ENCODE data around the gene SEPTIN5. TPM values are rescaled to one million over a fixed set of nuclear protein-coding genes. Genes with fewer than 3 reads are reported as not detected.

The SEPTIN5 gene
- 100 to 1,000 TPM; 102 to 193 (median 125) TPM for total RNA-seq

DNA sequence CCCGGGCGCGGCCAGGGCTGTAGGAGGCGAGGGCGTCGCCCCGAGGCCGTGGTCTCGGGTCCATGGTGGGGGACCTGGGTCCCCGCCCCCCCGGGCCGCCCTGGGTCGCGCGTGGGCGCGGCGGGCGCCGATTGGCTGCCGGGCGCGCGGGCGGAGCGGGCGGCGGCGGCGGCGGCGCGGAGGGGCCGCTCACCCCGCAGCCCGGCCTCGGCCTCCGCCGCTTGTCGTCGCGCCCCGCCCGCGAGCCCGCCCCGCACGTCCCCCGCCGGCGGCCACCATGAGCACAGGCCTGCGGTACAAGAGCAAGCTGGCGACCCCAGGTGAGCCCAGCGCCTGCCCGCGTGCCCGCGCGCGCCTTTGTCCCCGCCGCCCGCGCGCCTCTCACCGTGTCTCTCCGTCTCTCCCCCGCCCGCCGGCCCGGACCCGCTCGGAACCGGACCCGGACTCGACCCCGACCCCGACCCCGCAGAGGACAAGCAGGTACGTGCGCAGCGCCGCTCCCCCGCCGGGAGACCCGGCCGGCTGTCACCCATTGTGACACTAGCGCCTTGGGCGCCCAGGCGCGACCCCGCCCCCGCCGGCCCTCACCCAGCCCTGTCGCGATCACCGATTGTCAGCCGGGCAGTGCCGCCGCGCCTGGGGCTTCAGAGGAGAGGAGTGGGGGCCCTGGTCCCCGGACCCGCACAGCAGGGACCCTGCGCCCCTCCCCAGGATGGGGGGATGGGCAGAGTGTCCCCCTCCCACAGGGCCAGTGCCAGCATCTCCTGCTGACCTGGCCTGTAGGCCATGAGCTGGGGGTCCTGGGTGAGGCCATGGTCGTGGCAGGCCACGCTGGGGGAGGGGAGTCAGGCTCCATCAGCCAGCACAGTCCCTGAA is at the start of gene SEPTIN5:
Gene SEPTIN5 (plus strand): TSS at position 192 of the 876 bp plus-strand sequence. CDS start 86 bp downstream, at position 278.
- DNase-seq (ENCODE audit: low spot score in 2 of 2) = peak in 1 of 2 donors; percentile 86
- peak within 1 kb of the TSS; percentile 53 for H3K4me3 ChIP-seq (ENCODE audit: low read depth, poor library complexity, severe bottlenecking)
- WGBS, 2 donors = 0 to 13% methylated on average over 8 to 29 of the region's 106 CpGs
- intact Hi-C loops (cut with DNase I; ENCODE audit: low total_unique reads) = loop anchor here (5.0 kb wide), 1 partner anchor 37 kb away; no protein-coding TSS in a partner anchor
- TF ChIP-seq, protein P1, sequence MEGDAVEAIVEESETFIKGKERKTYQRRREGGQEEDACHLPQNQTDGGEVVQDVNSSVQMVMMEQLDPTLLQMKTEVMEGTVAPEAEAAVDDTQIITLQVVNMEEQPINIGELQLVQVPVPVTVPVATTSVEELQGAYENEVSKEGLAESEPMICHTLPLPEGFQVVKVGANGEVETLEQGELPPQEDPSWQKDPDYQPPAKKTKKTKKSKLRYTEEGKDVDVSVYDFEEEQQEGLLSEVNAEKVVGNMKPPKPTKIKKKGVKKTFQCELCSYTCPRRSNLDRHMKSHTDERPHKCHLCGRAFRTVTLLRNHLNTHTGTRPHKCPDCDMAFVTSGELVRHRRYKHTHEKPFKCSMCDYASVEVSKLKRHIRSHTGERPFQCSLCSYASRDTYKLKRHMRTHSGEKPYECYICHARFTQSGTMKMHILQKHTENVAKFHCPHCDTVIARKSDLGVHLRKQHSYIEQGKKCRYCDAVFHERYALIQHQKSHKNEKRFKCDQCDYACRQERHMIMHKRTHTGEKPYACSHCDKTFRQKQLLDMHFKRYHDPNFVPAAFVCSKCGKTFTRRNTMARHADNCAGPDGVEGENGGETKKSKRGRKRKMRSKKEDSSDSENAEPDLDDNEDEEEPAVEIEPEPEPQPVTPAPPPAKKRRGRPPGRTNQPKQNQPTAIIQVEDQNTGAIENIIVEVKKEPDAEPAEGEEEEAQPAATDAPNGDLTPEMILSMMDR (IDR thresholded peaks at IDR 0.05) = no peak
- TF ChIP-seq POLR2A (IDR thresholded peaks at IDR 0.05) = no peak

DNA sequence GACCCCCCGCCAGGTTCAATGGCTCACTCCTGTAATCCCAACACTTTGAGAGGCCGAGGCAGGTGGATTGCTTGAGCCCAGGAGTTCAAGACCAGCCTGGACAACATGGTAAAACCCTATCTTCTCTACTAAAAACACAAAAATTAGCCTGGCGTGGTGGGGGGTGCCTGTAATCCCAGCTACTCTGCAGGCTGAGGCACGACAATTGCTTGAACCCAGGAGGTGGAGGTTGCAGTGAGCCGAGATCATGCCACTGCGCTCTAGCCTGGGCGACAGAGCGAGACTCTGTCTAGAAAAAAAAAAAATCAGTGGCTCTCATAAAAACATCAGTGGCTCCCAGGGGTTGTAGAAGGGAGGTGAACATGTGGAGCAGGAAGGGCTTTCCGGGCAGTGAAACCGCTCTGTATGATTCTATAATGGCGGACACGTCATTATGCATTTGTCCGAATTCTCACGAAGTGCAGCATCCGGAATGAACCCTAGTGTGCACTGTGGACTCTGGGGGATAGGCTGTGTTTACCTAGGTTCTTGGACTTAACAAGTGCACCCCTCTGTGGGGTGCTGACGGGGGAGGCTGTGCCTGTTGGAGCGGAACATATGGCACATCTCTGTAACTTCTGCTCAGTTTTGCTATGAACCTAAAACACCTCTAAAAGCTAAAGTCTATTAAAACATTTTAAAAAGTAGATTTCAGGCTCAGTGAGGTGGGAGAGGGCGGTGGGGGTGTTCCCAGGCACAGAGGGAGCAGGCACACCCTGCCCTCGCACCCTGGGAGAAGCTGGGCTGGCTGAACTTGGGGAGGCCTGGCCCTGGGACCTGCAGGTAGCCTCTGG is 49.1 kb upstream of the SEPTIN5 start:
- H3K4me3 ChIP-seq (ENCODE audit: low read depth, poor library complexity, severe bottlenecking) = no peak overlapping the region
- DNase-seq (ENCODE audit: low spot score in 2 of 2) = peak in 1 of 2 donors; percentile 10
- WGBS, 2 donors = 94 to 95% methylated on average over 19 of the region's 19 CpGs
- intact Hi-C loops (cut with DNase I; ENCODE audit: low total_unique reads) = no loop called here
- TF ChIP-seq, protein P1 (IDR thresholded peaks at IDR 0.05) = no peak
- no peak for TF ChIP-seq POLR2A (IDR thresholded peaks at IDR 0.05)

DNA sequence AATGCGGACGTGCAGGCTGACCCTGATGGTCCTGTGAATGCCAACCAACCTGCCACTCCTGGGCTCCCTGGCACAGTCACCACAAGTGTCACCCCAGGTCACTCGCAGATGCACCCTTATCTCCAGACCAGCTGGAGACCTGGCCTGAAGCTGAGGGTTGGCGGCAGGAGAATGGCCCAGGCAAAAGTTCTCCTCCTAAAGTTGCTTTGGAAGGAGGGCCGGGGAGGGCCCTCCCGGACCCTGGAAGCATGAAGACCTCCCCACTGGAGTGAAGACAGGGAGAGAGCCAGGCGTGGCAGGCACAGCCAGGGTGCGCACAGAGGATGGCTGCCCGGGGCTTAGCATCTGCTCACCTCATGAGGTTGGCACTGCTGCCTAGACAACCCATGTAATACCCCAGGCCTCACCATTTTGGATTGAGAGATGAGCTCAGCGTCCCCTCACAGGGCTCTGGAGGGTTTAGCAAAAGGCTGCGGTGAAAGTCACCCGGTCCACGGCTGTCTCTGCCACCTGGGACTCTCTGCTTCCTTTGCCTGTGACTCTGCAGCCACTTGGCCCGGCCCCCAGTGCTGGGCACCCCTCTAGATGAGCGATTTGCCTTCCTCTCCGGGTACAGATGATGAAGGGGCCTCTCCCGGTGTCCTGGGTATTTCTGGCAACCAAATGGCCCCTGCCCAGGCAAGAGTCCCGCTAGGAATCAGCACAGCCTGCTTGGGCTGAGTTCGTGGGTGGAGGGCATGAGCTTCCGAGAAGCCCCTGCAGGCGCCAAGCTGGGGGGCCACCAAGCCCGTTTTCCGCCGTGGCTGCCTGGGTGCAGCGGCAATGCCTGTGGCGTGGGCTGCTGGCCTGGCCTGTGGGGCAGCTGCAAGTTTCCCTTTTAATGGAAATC is 48.3 kb upstream of the SEPTIN5 start:
- intact Hi-C loops (cut with DNase I; ENCODE audit: low total_unique reads) = no loop called here
- TF ChIP-seq POLR2A (IDR thresholded peaks at IDR 0.05) = no peak
- TF ChIP-seq, protein P1 (IDR thresholded peaks at IDR 0.05) = no peak
- H3K4me3 ChIP-seq (ENCODE audit: low read depth, poor library complexity, severe bottlenecking) = no peak overlapping the region
- 74 to 77% methylated on average over 17 to 26 of the region's 26 CpGs for WGBS, 2 donors
- DNase-seq (ENCODE audit: low spot score in 2 of 2) = peak in 1 of 2 donors; percentile 80

DNA sequence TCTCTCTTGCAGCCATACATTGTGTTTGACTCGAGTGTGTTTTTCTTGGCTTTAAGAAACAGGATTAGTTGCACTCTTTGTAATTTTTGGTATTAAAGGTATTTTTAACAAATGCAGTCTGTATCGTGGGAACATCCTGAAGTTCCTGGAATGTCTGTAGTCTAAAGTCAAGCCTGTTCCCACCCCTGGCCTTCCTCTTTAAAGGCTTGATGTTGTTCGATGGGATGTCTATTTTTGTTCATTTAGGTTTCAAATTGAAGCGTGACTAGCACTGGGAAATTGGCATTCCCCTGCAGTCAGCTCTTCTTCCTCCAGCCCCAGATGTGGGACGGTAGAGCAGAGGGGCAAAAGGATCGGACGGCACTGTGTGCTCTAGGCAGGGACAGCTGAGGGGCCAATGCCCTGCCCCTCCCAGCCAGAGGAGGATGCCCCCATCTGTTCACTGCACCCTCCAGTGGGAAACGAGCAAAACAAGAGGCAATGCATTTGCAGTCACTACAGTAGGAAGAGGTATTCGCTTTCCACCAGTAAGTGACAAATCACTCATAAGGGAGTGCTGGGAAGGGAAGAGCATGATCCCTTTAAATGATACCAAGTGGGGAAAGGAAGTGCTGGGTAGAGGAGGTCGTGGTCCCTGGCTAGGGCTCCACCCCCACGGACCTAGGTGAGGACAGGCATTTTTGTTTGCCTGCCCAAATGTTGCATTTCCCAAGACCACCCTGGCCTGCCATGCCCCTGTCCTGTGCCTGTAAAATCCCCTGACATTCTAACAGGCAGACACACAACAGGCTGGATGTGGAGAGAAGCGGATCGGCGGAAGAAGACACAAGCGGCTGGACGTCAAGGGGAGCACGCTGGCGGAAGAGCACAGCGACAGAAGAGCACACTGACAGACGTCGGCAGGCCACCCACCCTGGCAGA is 47.4 kb upstream of the SEPTIN5 start:
- intact Hi-C loops (cut with DNase I; ENCODE audit: low total_unique reads) = no loop called here
- TF ChIP-seq, protein P1 (IDR thresholded peaks at IDR 0.05) = no peak
- no peak for TF ChIP-seq POLR2A (IDR thresholded peaks at IDR 0.05)
- peak in 1 of 2 donors; percentile 67 for DNase-seq (ENCODE audit: low spot score in 2 of 2)
- WGBS, 2 donors = 65 to 66% methylated on average over 21 of the region's 21 CpGs
- H3K4me3 ChIP-seq (ENCODE audit: low read depth, poor library complexity, severe bottlenecking) = no peak overlapping the region
